Eye (tissue), 1 donor: ENCODE data around the gene KHNYN.
A peak's percentile ranks its signal among the peaks of the same experiment; 100 is the strongest.
"Not testable (repeated sequence)": the region's sequence is repeated elsewhere in the genome, so short reads cannot be mapped to it uniquely, and the experiment has no call there.

ENCODE experiments used
- DNase-seq: peaks from one replicate; pipeline ENCODE4 v3.0.0-alpha.2; 2015

The KHNYN gene

GRCh38 chr14:24481622-24482324 lies 52.0 kb downstream of the KHNYN start:
- DNase-seq, result peak; percentile 43

GRCh38 chr14:24482699-24483303 lies 53.0 kb downstream of the KHNYN start:
- DNase-seq, result not testable (repeated sequence)

GRCh38 chr14:24483604-24484252 lies 54.0 kb downstream of the KHNYN start:
- DNase-seq, result no peak
